ENCODE results near the gene PLCB2. TPM values are rescaled to one million over a fixed set of nuclear protein-coding genes. Genes with fewer than 3 reads are reported as not detected.

The PLCB2 gene
- total RNA-seq, 1 donor from 2014 or later, result 0.56 TPM

DNA sequence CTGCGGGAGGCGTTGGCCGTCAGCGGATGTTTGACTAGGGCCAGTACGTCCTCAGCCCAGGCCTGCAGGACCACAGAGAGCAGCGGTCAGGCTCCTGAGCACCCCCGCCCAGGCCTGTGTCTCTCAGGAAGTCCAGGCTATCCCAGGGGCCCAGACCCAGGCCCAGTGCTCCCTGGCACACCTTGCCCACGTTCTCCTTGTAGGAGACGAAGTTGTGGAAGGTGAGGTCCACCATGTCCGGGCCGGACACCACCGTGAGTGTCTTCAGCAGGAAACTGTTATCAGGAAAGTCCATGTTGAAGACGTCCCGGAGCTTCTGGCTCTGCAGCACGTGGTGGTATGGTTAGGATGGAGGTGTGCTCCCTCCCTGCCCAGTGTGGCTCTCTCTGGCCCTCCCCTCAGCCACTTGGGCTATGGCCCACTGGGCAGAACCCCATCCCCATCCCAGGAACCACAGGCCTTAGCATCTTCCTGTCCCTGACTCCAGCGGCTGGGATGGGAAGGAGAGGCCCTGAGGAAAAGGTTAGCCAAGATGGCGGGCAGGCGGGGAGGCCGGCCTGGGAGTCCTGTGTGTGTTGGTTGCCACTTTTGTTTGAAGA, 5.3 kb downstream of the PLCB2 start:
- Histone ChIP-seq H3K4me2 (no peak overlapping the region), H3K4me1 (peaks cover 13% of the 10 kb centered on the region), H3K36me3 (no peaks in the 10 kb centered on the region), H4K20me1 (ENCODE audit: low read depth) (no peaks in the 10 kb centered on the region), H2AFZ (replicated peaks) (peak overlapping the region; percentile 22), H3K9me3 (ENCODE audit: low read depth) (peaks cover 5% of the 10 kb centered on the region), H3K79me2 (ENCODE audit: low read depth) (no peaks in the 10 kb centered on the region), H3K27me3 (no peaks in the 10 kb centered on the region), H3K9ac (no peak overlapping the region), H3F3A (ENCODE audit: low read depth) (no peaks in the 10 kb centered on the region), H3K4me3 (no peak overlapping the region), H3K27ac (no peak overlapping the region)
- Mint-ChIP-seq H3K4me1 (peaks cover 26% of the 10 kb centered on the region), H3K36me3 (peaks cover 5% of the 10 kb centered on the region), H3K27ac (peak overlapping the region; percentile 87), H3K4me3 (no peak overlapping the region), H3K27me3 (ENCODE audit: insufficient read depth, low read depth) (peaks cover 27% of the 10 kb centered on the region), H3K9me3 (peaks cover 19% of the 10 kb centered on the region)
- DNase-seq (ENCODE audit: low spot score), result no peak
- TF ChIP-seq, protein P1, sequence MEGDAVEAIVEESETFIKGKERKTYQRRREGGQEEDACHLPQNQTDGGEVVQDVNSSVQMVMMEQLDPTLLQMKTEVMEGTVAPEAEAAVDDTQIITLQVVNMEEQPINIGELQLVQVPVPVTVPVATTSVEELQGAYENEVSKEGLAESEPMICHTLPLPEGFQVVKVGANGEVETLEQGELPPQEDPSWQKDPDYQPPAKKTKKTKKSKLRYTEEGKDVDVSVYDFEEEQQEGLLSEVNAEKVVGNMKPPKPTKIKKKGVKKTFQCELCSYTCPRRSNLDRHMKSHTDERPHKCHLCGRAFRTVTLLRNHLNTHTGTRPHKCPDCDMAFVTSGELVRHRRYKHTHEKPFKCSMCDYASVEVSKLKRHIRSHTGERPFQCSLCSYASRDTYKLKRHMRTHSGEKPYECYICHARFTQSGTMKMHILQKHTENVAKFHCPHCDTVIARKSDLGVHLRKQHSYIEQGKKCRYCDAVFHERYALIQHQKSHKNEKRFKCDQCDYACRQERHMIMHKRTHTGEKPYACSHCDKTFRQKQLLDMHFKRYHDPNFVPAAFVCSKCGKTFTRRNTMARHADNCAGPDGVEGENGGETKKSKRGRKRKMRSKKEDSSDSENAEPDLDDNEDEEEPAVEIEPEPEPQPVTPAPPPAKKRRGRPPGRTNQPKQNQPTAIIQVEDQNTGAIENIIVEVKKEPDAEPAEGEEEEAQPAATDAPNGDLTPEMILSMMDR (IDR thresholded peaks at IDR 0.05), result no peak
- TF ChIP-seq EZH2phosphoT487 (IDR thresholded peaks at IDR 0.05) (no peak), EZH2 (IDR thresholded peaks at IDR 0.05) (no peak)

- DNase-seq (ENCODE audit: low spot score), result no peak
- Mint-ChIP-seq H3K27me3 (ENCODE audit: insufficient read depth, low read depth) (peaks cover 26% of the 10 kb centered on the region), H3K27ac (peak overlapping the region; percentile 87), H3K36me3 (peaks cover 5% of the 10 kb centered on the region), H3K4me3 (peak overlapping the region; percentile 50), H3K9me3 (peaks cover 19% of the 10 kb centered on the region), H3K4me1 (peaks cover 28% of the 10 kb centered on the region)
- Histone ChIP-seq H3K9me3 (ENCODE audit: low read depth) (peaks cover 5% of the 10 kb centered on the region), H3K36me3 (no peaks in the 10 kb centered on the region), H2AFZ (replicated peaks) (peak overlapping the region; percentile 22), H3K4me3 (no peak overlapping the region), H3K27me3 (no peaks in the 10 kb centered on the region), H3F3A (ENCODE audit: low read depth) (no peaks in the 10 kb centered on the region), H4K20me1 (ENCODE audit: low read depth) (no peaks in the 10 kb centered on the region), H3K79me2 (ENCODE audit: low read depth) (no peaks in the 10 kb centered on the region), H3K9ac (no peak overlapping the region), H3K27ac (no peak overlapping the region), H3K4me1 (peaks cover 7% of the 10 kb centered on the region), H3K4me2 (no peak overlapping the region)
- TF ChIP-seq EZH2 (IDR thresholded peaks at IDR 0.05) (no peak), EZH2phosphoT487 (IDR thresholded peaks at IDR 0.05) (no peak)
- TF ChIP-seq, protein P1 (IDR thresholded peaks at IDR 0.05), result no peak
Observed at GRCh38 chr15:40301467-40302179, 6.1 kb downstream of the PLCB2 start.

DNA sequence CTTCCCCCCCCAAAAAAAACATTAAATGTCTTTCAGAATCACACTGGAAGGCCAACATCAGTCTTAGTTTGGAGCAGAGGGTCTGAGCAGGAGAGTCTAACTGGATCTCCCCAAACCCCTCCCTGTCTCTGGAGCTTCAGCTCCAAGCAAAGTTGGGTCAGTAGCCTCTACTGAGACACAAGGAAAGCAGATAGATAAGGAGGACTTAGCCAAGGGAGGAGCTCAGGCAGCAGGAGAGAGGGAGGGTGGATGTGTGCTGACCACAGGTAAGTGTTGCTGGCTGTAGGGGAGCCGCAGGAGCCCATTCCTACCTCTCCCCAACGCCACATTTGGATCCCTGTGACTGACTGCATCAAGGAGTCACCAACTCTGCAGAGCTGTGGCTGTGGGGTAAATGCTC, 7.0 kb downstream of the PLCB2 start:
- no peaks in the 10 kb centered on the region for H3K27me3 ChIP-seq
- peaks cover 5% of the 10 kb centered on the region for H3K9me3 ChIP-seq (ENCODE audit: low read depth)
- H3K36me3 ChIP-seq, result no peaks in the 10 kb centered on the region
- no peak overlapping the region for H3K4me2 ChIP-seq
- H3K4me3 Mint-ChIP-seq, result no peak overlapping the region
- no peak overlapping the region for H3K27ac ChIP-seq
- no peak for DNase-seq (ENCODE audit: low spot score)
- H4K20me1 ChIP-seq (ENCODE audit: low read depth), result no peaks in the 10 kb centered on the region
- H3F3A ChIP-seq (ENCODE audit: low read depth), result no peaks in the 10 kb centered on the region
- peaks cover 26% of the 10 kb centered on the region for H3K27me3 Mint-ChIP-seq (ENCODE audit: insufficient read depth, low read depth)
- TF ChIP-seq, protein P1 (IDR thresholded peaks at IDR 0.05), result no peak
- TF ChIP-seq EZH2 (IDR thresholded peaks at IDR 0.05), result no peak
- no peak for TF ChIP-seq EZH2phosphoT487 (IDR thresholded peaks at IDR 0.05)
- H3K4me1 Mint-ChIP-seq, result peaks cover 32% of the 10 kb centered on the region
- peaks cover 5% of the 10 kb centered on the region for H3K36me3 Mint-ChIP-seq
- peaks cover 7% of the 10 kb centered on the region for H3K4me1 ChIP-seq
- no peak overlapping the region for H3K4me3 ChIP-seq
- H3K9ac ChIP-seq, result no peak overlapping the region
- no peak overlapping the region for H2AFZ ChIP-seq (replicated peaks)
- H3K27ac Mint-ChIP-seq, result no peak overlapping the region
- peaks cover 19% of the 10 kb centered on the region for H3K9me3 Mint-ChIP-seq
- H3K79me2 ChIP-seq (ENCODE audit: low read depth), result no peaks in the 10 kb centered on the region

All from neural progenitor cell (in vitro differentiated cells).